ENCODE measurements around the gene YPEL5.

YPEL5 gene

DNA sequence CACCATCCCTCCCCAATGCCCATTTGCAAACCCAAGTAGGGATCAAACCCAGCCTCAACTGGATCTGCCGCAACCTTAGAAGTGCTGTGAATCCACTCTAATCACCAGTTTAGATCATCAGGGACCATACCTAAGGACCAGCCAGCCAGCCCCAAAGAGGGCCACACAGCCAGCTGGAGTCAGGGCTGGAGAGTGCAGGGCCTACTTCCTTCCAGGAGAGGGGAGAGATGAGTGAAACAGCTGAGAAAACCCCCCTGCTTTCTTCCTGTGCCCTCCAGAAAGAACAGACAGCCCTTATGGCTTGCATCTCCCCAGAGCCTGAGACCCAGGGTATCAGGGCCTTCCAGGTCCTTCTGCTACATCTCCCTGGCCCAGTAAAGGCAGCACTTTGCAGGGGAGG lies 25.8 kb downstream of the YPEL5 start:
- DNase-seq, result no peak

DNA sequence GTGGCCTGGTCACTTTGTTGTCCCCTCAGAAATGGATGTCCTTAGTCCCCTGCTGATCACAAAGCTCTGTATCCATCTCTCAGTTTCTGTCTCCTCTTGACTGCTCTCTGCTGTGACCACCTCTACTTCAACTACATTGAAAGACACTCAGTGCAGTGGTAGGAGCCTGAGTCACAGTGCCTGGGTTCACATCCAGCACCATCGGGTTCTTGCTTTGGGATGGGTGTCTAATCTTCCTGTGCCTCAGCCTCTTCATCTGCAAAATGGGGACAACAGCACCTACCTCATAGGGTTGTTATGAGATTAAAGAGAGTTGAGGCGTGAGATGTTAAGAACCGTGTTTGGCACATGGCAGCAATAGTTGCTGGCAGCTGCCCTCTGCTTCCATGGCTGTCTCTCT lies 30.6 kb downstream of the YPEL5 start:
- no peak for DNase-seq

DNA sequence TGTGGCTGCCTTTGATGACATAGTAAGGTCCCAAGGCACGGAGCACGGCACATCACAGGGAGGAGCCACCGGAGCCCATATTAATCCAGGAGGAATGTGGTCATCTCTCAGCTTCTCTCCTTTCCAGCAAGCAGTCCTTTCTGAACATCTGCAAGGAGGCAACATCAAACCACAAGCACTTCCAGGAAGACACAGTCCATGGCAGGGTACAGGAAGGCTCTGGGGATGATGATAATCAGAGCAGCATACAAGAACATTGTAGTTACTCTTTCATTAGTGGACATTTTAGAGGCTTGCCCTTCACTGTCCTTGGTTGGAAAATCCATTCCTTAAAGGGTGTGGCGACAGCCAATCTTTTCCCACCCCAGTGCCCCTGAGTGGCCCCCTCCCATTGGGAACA lies 31.1 kb downstream of the YPEL5 start:
- no peak for DNase-seq

DNA sequence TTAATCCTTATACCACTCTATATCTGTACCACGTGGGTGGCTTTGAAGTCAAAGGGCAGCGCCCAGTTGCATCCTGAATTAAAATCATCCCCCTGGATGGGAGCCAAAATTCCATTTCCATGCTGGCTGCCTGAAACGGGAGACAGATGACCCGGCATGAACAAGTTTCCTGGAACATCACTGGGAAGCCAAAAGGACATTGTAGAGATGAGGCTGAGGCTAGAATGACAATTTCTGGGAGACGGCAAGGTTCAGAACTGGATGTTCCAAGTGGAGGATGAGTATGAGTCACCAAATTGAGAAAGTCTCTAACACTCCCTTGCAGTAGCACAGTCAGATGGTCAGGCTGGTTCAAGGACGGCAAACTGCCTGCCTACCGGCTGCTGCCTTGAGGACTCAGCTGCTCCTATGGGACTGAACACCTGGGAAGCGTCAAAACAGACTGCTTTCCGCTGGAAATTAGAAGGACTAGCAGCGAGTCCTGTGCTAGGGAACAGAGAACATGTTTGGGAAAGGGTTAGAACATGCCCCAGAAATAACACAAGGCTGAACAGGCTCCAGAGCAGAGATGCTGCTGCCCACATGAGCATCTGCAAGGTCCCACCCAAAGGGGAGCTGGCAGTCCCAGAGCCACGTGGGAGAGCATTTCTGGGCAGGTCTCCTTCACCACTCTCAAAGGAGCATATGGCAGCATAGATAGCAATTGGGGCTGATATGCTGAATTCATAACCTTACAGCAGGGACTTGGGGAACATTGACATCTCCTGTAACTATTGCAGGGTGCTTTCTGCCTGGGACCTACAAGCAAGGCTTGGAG lies 32.0 kb downstream of the YPEL5 start:
- no peak for DNase-seq

DNA sequence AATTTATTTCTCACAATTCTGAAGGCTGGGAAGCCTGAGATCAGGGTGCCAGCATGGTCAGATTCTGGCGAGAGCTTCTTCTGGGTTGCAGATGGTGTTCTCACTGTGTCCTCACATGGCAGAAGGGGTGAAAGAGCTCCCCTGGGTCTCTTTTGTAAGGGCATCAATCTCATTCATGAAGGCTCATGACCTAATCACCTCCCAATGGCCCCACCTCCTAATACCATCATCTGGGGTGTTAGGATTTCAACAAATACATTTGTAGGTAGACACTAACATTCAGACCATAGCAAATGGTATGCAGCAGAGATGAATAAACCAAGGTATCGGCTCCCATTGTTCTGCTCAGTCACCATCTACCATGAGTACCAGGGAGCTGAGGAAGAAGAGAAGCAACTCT lies 32.7 kb downstream of the YPEL5 start:
- DNase-seq, result no peak

DNA sequence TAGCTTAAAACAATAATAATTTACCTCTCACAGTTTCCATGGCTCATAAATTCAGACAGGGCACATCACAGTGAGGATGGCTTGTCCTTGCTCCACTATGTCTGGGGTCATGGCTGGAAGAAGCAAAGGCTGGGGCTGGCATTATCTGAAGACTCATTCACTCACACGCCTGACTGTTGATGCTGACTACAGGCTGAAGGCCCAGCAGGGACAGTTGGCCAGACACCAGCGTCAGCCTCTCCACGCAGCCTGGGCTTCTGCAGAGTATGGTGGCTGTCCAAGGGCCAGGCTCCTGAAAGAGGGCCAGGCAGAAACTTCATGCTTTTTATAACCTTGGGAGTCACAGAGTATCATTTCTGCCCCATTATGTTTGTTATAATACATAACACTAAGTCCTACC lies 33.4 kb downstream of the YPEL5 start:
- DNase-seq, result no peak

DNA sequence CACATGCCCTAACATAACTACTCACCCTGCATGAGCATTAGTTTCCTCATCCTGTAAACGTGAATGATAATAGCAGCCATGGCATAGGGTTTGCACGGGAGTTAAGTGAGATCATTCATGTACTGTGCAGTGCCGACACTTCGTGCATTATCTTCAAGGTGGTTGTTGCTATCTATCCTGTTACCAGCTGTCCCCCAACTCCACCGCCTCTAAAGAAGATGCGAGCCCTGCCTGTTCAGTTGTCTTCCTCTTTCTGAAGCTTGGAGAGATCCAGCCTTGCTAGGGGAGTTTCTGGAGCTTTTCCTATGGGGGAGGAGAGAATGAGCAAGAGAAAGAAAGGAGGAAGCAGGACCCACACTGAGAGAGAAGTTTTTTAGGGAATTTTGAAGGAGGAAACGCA lies 34.4 kb downstream of the YPEL5 start:
- DNase-seq, result no peak

DNA sequence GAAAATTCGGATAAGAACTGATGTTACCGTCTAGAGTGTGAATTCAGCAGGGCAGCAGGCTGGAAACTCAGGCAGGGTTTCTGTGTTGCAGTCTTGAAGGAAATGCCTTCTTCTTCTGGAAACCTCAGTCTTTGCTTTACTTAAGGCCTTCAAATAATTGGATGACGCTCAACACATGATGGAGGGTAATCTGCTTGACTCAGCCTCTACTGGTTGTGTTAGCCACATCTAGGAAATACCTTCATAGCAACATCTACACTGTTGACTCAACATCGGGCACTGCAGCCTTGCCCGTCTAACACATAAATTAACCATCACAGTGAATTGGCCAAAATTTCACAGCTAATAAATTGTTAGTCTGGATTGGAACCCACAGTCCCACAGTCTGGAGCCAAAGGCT lies 37.2 kb downstream of the YPEL5 start:
- no peak for DNase-seq

DNA sequence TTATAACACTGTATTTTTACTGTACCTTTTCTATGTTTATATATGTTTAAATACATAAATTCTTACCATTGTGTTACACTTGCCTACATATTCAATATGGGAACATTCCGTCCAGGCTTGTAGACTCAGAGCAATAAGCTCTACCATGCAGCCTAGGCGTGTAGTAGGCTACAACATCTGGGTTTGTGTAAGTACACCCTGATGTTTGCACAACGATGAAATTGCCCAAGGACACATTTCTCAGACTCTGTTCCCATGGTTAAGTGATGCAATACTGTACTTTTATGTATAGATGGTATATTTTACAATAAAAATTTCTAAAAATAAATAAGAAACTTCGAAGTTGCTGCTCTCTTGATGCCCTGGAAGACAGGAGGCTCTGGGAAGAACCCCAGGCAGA lies 38.4 kb downstream of the YPEL5 start:
- DNase-seq, result no peak

DNA sequence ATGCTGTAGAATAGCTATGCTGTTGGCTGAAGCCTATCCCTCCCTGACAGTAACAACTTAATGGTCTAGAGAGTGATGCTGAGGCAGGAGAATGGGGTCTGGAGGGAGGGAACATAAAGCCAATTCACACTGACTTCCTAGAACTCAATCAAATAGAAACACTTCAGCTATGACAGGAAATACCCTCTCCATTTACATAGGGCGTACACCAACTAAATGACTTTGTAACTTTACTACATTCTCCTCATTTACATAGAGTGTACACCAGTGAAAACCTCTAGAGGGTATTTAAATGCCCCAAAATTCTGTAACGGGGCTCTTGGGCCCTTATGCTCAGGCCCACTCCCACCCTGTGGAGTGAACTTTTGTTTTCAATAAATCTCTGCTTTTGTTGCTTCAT lies 41.5 kb downstream of the YPEL5 start:
- no peak for DNase-seq

DNA sequence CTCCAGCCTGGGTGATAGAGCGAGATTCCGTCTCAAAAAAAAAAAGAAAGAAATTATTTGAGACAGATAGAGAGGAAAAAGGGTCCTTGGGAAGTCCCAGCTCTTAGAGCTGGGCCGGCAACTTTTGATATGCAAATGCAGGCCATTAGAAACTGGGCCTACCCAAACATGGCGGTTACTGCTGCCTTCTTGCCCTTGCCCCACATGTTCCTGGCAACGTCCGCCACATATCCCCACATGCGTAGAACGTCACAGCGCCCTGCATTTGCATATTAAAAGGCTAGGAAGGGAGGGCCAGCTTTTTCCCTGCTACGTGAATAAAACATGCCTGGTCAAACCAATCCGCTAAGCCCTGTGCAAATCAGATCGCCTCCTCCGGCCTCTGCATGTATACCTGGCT lies 43.8 kb downstream of the YPEL5 start:
- DNase-seq, result no peak

DNA sequence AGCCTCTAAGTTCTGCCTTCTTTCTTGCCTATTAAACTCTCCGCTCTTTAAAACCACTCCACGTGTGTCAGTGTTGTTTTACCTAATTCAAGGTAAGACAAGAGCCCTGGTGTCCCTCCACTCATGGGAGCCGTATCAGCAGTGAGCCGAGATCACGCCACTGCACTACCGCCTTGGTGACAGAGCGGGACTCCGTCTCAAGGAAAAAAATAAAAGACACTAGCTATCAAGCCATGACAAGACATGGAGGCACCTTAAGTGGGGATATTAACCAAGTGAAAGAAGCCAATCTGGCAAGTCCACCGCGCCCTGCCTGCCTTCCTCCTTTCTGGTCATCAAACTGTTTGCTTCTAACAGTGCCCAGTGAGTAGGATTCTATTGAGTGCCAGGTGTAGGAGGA lies 44.3 kb downstream of the YPEL5 start:
- no peak for DNase-seq

DNA sequence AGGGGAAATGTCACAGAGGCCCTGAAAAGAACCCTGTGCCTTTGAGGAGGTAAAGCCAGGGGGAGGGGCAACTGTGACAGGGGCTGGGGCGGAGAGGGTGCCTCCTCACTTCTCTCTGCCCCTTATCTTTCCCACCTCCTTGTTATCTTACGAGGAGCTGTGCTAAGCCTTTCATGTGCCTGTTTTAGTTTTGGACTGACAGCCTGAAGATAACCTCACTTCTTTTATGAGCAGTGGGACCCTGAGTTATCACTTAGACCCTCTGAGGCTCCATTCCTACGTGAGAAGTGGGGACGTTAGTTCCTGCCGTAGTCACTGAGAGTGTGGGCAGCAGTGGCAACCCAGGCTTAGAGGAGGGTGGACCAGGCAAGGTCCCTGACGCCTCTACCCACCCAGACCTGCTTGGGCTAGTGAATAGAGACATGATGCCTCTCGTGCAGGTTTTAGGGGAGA lies 45.0 kb downstream of the YPEL5 start:
- DNase-seq, result no peak

DNA sequence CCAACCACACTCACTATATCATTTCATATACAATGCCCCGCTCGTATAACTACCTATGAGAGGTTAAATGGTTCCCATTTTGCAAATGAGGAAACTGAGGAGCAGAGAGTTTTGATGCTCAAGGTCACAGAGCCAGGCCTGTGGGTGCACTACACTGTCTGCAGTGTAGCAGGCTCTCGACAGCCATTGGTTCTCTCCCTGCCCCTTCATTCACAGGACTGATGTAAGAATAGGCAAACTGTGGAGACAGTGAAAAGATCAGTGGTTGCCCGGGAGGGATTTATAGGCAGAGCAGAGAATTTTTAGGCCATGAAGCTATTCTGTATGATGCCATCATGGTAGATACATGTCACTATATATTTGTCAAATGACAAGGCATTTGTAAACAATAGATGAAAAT lies 45.5 kb downstream of the YPEL5 start:
- DNase-seq, result no peak

DNA sequence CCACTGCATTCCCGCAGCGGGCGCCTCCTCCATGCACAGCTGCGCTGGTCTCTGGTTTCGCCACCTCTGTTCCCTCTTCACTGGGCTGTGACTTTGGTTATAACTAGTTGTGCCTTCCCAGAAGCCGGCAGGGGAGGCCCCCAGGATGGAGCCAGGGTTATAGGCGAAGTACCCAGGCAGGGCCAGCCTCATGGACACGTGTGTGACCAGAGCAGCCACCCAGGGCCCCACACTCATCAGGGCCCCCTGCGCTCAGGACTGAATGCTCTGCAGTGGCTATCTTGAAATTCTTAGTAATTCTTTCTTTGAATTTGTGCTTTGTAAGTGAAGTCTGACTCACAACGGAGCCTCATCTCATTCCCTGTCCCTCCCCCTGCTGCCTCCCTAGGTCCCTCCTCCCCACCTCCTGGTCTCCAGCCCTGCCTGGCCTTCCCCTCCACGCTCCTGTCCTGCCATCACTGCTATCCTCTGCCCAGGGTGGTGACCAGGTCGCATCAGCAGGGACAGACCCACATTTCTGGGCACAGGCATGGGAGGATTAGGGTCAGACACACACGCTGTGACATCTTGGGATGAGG lies 46.4 kb downstream of the YPEL5 start:
- DNase-seq, result no peak

DNA sequence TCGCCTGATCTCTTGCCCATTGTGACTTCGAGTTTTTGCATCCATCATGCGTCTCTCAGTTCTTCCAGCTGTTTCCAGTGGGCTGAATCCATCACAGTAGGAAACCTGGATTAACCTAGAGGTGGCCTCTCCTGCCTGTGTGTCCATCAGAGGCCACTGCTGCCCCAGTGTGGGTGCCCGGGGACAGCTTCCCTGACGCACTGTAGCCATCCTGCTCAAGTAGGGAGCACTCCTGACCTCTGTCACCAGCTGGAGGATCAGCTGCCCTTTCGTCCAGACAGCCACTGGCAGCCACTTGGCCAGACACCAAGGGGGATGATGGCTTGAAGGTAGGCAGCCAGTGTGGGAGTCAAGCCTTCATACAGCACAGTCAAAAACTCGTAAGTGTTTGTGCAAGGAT lies 47.6 kb downstream of the YPEL5 start:
- DNase-seq, result no peak

DNA sequence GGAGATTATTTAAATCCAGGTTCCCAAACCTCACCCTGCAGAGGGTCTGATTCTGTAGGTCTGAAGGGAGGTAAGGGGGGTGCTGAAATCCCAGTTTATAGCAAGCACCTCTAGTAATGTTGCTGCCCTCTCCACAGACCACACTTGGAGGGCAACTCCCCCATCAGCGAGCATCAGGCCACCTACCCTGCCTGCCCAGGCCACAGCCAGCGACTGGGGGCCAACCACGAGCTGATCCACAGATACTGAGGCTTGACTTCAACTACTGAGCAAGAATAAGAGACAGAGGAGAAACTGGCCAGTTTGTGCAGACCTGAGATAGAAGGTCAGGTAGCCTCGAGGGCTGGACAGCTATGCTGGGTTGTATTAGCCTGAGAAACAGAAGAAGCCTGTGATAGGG lies 48.2 kb downstream of the YPEL5 start:
- DNase-seq, result no peak

DNA sequence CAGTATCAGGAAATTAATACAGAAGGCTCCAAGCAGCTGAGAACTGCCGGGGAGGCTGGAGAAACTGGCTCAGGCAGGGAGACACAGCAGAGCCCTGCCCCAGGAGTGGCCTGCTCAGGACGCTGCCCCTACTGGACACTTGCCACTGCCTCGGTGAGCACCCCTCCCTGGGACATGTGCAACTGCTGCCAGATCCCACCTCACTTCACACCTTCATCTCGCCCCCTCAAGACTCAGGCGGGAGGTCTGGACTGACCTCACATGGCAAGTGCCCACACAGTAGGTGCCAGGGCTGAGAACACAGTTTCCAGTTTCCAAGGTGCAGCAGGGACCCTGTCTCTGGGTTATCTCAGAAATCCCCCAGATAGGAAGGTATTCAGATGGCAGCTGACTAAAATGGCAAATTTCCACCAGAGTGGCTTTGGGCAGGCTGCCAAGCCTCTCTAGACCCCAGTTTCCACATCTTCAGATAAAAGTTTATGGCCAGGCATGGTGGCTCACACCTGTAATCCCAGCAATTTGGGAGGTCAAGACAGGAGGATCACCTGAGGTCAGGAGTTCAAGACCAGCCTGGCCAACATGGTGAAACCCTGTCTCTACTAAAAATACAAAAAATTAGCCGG lies 50.9 kb downstream of the YPEL5 start:
- DNase-seq, result no peak

DNA sequence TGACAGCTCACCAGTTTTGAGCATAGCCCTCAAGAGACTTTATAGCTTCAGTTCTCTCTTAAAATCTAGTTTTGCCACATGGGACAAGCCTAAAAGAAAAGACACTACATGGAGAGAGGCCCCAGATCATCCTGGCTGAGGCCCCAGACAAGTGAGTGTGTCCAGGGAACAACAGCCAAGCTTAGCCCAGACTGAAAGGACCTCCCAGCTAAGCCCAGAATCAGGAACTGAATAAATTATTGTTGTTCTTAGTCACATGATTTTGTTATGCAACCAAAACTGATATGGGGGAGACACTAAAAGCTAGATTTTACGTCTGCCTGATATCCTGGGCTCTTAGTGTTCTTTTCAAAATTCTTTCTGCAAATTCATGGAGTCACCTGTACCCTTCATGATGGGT lies 55.2 kb downstream of the YPEL5 start:
- DNase-seq, result no peak

DNA sequence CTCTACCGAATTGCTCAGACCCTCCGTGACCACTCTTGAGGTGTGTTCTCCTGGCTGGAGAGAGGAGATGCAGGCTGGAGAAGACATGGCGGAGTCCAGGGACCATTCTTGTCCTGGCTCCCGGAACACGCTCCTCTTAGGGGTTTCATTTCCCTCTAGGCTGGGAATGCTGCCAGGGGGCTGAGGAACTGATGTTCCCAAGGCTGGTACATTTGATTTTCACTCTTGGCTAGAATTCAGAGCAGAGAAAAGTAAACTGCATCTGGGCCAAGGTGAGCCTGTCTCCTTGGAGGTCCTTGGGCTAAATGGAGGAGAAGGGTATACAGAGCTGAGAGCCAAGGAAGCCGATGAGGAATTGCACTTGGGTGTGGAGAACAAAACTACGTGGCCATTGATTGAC lies 56.3 kb downstream of the YPEL5 start:
- no peak for DNase-seq

DNA sequence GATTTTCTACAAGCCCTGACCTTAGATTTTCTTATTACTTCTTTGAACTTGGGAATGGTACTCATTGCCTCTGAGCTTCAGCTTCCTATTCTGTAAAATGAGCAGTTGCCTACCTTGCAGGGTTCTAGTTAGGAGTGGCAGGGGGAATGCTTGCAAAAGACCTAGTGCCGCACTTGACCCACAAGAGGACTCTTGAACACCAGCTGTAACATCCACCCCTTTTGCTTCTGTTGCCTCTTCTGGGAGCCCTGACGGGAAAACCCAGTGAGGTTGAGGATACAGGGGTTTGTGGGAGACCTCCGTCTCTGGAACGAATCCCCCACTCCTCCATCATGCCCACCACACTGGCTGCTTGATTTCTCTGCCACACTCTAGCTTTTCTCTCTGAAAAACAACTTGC lies 57.5 kb downstream of the YPEL5 start:
- no peak for DNase-seq

DNA sequence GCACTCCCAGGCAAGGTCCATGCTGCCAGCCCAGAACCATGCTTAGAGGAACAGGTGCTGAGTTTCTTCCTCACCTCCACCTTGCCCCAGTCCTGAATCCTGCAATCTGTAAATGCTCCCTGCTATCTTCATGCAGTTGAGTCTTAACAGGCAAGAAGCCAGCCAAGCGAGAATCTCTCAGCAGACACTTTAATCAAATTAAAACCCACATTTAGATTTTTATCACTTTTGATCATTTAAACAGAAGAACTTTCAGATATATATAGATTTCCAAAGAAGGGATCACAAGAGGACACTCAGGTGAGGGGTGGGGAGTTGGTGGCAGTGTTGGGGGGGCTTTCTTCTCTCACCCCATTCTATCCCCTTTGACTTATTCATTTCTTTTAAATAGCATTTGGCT lies 58.6 kb downstream of the YPEL5 start:
- DNase-seq, result no peak

DNA sequence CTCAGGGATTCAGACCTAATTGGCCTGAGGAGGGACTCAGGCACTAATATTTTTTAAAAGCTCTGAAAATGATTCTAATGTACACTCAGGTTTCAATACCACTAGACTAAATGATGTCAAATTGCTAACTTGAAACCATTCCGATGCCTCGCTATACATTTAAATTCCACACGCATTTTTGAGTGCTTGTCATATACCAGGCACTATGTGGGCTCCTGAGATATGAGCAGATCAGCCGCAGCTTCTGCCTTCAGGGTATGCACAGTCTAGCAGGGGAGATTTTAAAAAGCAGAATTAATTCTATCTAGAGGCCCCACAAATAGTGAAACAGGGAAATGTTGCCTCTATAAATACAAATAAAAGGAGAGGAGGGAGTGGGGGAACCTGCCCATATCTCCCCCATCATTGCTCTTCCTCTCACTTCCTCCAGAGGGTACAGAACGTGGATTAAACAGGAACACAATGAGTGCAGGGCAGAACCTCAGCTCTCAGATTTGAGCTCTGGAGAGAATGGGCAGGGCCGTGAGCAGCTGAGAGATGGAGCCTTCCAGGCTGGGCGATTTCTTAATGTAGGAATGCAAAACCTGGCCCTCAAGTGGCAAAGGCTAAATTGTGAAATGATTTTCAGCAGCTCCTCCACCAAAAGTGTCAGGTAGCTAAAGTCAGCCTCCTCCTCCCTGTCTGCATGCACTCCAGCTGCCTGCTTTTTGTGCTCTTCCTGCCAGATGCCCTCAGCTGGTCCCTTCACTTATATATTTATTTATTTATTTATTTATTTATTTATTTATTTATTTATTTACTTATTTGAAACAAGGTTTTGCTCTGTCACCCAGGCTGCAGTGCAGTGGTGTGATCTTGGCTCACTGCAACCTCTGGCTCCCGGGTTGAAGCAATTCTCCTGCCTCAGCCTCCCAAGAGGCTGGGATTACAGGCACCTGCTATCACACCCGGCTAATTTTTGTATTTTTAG lies 59.9 kb downstream of the YPEL5 start:
- no peak for DNase-seq

All from activated T-cell treated with anti-CD3 and anti-CD28 coated beads, Interleukin-2, amount 50 U/mL, for 1 hour (primary cell).